Naive thymus-derived CD4-positive, alpha-beta T cell (primary cell): ENCODE data around the gene SLC29A1. TPM values are rescaled to one million over a fixed set of nuclear protein-coding genes. Genes with fewer than 3 reads are reported as not detected.

Source experiments
- ATAC-seq: fragments of 150-1000 bp; cut with Tn5 transposase; 2 replicates; pipeline ENCODE4 v1.10.0; 2021; ENCODE audit warnings: mild to moderate bottlenecking, moderate library complexity
- CTCF ChIA-PET: fragments of 350-600 bp; sonication (Branson Sonifier 250); formaldehyde crosslinking; loops from one replicate; lab custom pipeline; 2021; ENCODE audit warnings: antibody characterized with exemption; lab: Charles Lee
- POLR2A ChIA-PET: fragments of 350-600 bp; sonication (Branson Sonifier 250); formaldehyde crosslinking; loops from one replicate; lab custom pipeline; 2021; ENCODE audit warnings: antibody characterized with exemption, inconsistent platforms; lab: Charles Lee
- DNase-seq, 9 donors: peaks; one replicate each; pipeline versions ENCODE4 v3.0.0 to v3.0.0-alpha.2; 2020 to 2022; ENCODE audit warnings: mixed read lengths in 1 of 9
- H3K27ac ChIP-seq: one replicate; pipeline ENCODE4 v1.7.0; 2013; ENCODE audit warnings: mild to moderate bottlenecking, low read depth, low read length, moderate library complexity
- H3K27me3 ChIP-seq, 2 donors: one replicate each; pipeline ENCODE4 v1.7.0; 2013; ENCODE audit warnings: low read length in 2 of 2, mild to moderate bottlenecking in 2 of 2, moderate library complexity in 2 of 2; ENCODE audit not compliant: control insufficient read depth in 2 of 2, insufficient read depth in 2 of 2
- H3K36me3 ChIP-seq, 3 experiments: 1 replicate in 2 of 3; 2 replicates in 1 of 3; pipeline ENCODE4 v1.7.0; 2013; ENCODE audit warnings: low read length in 3 of 3, mild to moderate bottlenecking in 3 of 3, moderate library complexity in 1 of 3; ENCODE audit not compliant: insufficient read depth in 3 of 3, control insufficient read depth in 2 of 3
- H3K4me1 ChIP-seq, 2 donors: one replicate each; pipeline ENCODE4 v1.7.0; 2013; ENCODE audit warnings: low read length in 2 of 2, mild to moderate bottlenecking in 2 of 2, moderate library complexity in 1 of 2; ENCODE audit not compliant: control insufficient read depth in 2 of 2, insufficient read depth in 2 of 2
- H3K4me3 ChIP-seq: 2 replicates; pipeline ENCODE4 v1.7.0; 2013; ENCODE audit warnings: mild to moderate bottlenecking, low read length
- H3K9me3 ChIP-seq, 3 experiments: 1 replicate in 2 of 3; 2 replicates in 1 of 3; pipeline ENCODE4 v1.7.0; 2013; ENCODE audit warnings: low read length in 3 of 3; ENCODE audit not compliant: control insufficient read depth in 2 of 3
- H3K27ac Mint-ChIP-seq, 9 donors: one replicate each; pipeline ENCODE4 v1.8.0; 2020 to 2022; ENCODE audit warnings: mixed read lengths in 9 of 9, mild to moderate bottlenecking in 8 of 9, moderate library complexity in 5 of 9, inconsistent platforms in 2 of 9
- H3K27me3 Mint-ChIP-seq, 5 donors: one replicate each; pipeline ENCODE4 v1.8.0; 2021 to 2022; ENCODE audit warnings: mixed read lengths in 5 of 5, mild to moderate bottlenecking in 1 of 5
- H3K36me3 Mint-ChIP-seq, 5 donors: one replicate each; pipeline ENCODE4 v1.8.0; 2020 to 2022; ENCODE audit warnings: mixed read lengths in 5 of 5, mild to moderate bottlenecking in 3 of 5, inconsistent platforms in 1 of 5
- H3K4me1 Mint-ChIP-seq, 7 donors: one replicate each; pipeline ENCODE4 v1.8.0; 2020 to 2022; ENCODE audit warnings: mixed read lengths in 7 of 7, mild to moderate bottlenecking in 3 of 7, inconsistent platforms in 1 of 7
- H3K4me3 Mint-ChIP-seq, 10 donors: one replicate each; pipeline ENCODE4 v1.8.0; 2020 to 2022; ENCODE audit warnings: mild to moderate bottlenecking in 10 of 10, mixed read lengths in 10 of 10, moderate library complexity in 6 of 10, inconsistent platforms in 2 of 10
- H3K9me3 Mint-ChIP-seq, 11 donors: one replicate each; pipeline ENCODE4 v1.8.0; 2020 to 2022; ENCODE audit warnings: mixed read lengths in 11 of 11, mild to moderate bottlenecking in 4 of 11, inconsistent platforms in 1 of 11, moderate library complexity in 1 of 11
- intact Hi-C, 2 donors: fragments of 100-400 bp; cut with micrococcal nuclease; formaldehyde crosslinking; loops; one replicate each; pipeline ENCODE4 v1.15.1; 2023
- polyA plus RNA-seq, 2 donors: library from polyadenylated mRNA; unstranded; fragments of 300-500 nt; fragmentation: Illumina TruSeq; gene quantifications; one replicate each; pipeline ENCODE4 v1.2.3, GENCODE V29; 2021
- total RNA-seq, 6 experiments: library from RNA in 5 of 6; stranded (reverse) in 5 of 6; gene quantifications; 1 replicate in 5 of 6; 2 replicates in 1 of 6; pipeline ENCODE4 v1.2.3 and lab custom pipeline; 2021 to 2026

SLC29A1 gene
- total and polyA plus RNA-seq, 7 experiments from 2014 or later: 0.84 to 41.1 (median 1.8) TPM

DNA sequence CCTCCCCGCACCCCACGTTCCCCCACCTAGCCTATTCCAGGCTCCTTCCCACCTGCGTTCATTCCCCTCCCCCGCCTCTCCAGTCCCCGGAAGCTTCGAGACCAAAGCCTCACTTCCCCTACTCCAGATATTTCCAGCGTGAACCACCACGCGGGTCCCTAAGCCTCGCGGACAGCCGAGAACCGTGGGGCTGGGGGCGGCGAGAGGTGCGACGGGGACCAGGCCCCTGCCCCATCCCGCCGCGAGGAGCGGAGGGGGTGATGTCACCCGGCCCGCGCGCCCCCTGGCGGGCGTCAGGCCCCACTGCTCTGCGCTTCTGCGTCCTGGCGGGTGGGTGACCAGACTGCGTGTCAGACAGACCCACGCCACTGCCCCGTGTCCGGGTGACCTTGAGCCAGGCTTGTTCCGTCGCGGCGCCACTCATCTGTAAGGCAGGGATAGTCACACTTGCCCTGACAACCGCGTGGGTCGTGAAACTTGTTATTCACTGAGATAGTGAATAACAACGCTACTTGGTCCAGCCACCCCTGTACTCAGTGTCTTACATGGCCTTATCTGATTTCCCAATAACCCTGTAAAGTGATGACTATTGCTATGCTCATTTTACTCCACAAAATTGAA, 14.5 kb downstream of the SLC29A1 start:
- Mint-ChIP-seq H3K36me3 (no peaks in the 10 kb centered on the region), H3K27ac (peak overlapping the region; percentile 38 to 98 (median 89)), H3K27me3 (no peaks in the 10 kb centered on the region), H3K4me1 (peaks cover 0 to 28% (median 11%) of the 10 kb centered on the region in 7 donors), H3K4me3 (peak overlapping the region; percentile 82 to 92 (median 90)), H3K9me3 (no peaks in the 10 kb centered on the region)
- peak overlapping the region; percentile 93 for H3K4me3 ChIP-seq
- H3K9me3 ChIP-seq: no peaks in the 10 kb centered on the region
- ChIA-PET POLR2A (interaction anchor here (1.1 to 5.4 kb wide), 5 partner anchors 8 to 27 kb away, joined by 4 to 42 read pairs (median 6); partner anchors contain the start of gene HSP90AB1), CTCF (interaction anchor here (0.6 to 2.3 kb wide), 8 partner anchors 9 to 93 kb away, joined by 3 to 15 read pairs (median 4); partner anchors contain the start of genes HSP90AB1 and SLC29A1)
- H3K27ac ChIP-seq: peak overlapping the region; percentile 83
- peaks cover 5 to 7% of the 10 kb centered on the region in 2 donors for H3K4me1 ChIP-seq
- intact Hi-C loops: loop anchor here (1.0 to 2.0 kb wide), 6 partner anchors 8 to 142 kb away; partner anchors contain the start of genes NFKBIE (in 1 of the 2) and SLC35B2 (in 1 of the 2)
- no peaks in the 10 kb centered on the region for H3K27me3 ChIP-seq
- ATAC-seq (peak; percentile 94), DNase-seq (peak; percentile 62 to 87 (median 80))
- no peaks in the 10 kb centered on the region for H3K36me3 ChIP-seq

DNA sequence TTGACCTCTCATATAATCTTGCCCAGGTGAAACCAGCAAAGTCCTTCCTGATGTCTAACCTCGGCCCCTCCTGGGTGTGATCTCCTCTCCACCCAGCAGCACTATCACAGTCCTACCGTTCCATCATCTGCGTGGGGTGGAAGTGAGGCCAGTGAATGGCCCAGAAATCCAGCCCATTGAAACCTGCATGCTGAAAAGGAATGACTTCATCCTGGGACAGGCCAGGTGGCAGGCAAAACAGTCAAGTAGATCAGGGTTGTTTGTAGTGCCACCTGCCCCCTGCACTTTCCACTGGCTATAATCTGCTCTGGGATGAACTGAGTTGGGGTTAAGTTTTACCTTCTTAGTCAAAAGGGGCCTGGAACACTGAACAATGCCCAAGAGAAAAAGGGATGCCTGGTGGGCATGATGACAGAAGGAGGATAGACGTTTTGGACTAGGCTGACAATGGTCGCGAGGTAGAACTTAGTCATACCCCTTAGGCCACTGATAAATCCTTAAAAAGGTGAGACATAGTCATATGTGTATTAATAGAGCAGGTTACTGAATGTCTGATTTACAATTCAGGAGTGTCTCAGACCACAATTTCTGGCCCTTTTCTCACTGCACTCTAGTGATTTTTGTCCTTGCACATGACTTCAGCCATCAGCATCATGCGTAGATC, 15.4 kb downstream of the SLC29A1 start:
- Histone ChIP-seq H3K4me1 (peaks cover 5 to 7% of the 10 kb centered on the region in 2 donors), H3K36me3 (no peaks in the 10 kb centered on the region), H3K4me3 (no peak overlapping the region), H3K27ac (no peak overlapping the region), H3K27me3 (no peaks in the 10 kb centered on the region), H3K9me3 (no peaks in the 10 kb centered on the region)
- Mint-ChIP-seq H3K27me3 (no peaks in the 10 kb centered on the region), H3K36me3 (no peaks in the 10 kb centered on the region), H3K9me3 (no peaks in the 10 kb centered on the region), H3K4me1 (peaks cover 0 to 21% (median 11%) of the 10 kb centered on the region in 7 donors), H3K4me3 (peak overlapping the region; percentile 82 to 92 (median 90)), H3K27ac (peak overlapping the region; percentile 2 to 97 (median 75))
- ATAC-seq: no peak
- intact Hi-C loops: loop anchor here (1.0 to 2.0 kb wide), 6 partner anchors 7 to 143 kb away; partner anchors contain the start of genes NFKBIE (in 1 of the 2) and SLC35B2 (in 1 of the 2)
- DNase-seq: no peak
- CTCF ChIA-PET: interaction anchor here (1.8 to 2.3 kb wide), 3 partner anchors 8 to 66 kb away, joined by 12 to 15 read pairs (median 13); partner anchors contain the start of genes HSP90AB1 and SLC29A1
- POLR2A ChIA-PET: no interaction called here

DNA sequence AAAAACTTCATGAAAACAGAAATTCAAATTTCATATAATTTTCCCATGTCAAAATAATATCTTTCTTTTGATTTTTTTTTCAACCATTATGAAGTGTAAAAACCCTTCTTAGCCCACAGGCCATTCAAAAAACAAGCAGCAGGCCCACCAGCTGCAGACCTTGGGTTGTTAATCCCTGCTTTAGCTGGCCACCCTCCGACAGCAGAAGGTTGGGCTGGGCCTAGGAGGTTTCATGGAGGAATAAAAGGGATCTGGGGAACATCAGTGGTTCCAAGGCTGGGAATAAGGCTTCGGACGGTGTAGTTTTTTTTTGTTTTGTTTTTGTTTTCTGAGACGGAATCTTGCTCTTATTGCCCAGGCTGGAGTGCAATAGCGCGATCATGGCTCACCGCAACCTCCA, 19.9 kb downstream of the SLC29A1 start:
- intact Hi-C loops: no loop called here
- Histone ChIP-seq H3K4me3 (no peak overlapping the region), H3K9me3 (no peaks in the 10 kb centered on the region), H3K4me1 (peaks cover 5 to 12% of the 10 kb centered on the region in 2 donors), H3K27ac (no peak overlapping the region), H3K27me3 (no peaks in the 10 kb centered on the region), H3K36me3 (peaks cover 0 to 10% (median 1%) of the 10 kb centered on the region in 3 experiments)
- H3K27ac Mint-ChIP-seq: peak overlapping the region in 1 of 9 donors; percentile 46
- ChIA-PET POLR2A (interaction anchor here (1.1 to 6.3 kb wide), 3 partner anchors 13 to 20 kb away, joined by 6 to 142 read pairs (median 8); partner anchors contain the start of genes SLC29A1 and SLC35B2), CTCF (interaction anchor here (0.7 to 2.5 kb wide), 2 partner anchors 22 to 50 kb away, joined by 3 to 7 read pairs; no protein-coding TSS in a partner anchor)
- peaks cover 6 to 24% (median 19%) of the 10 kb centered on the region in 7 donors for H3K4me1 Mint-ChIP-seq
- peaks cover 0 to 12% (median 0%) of the 10 kb centered on the region in 5 donors for H3K27me3 Mint-ChIP-seq
- no peak overlapping the region for H3K4me3 Mint-ChIP-seq
- H3K9me3 Mint-ChIP-seq: peaks cover 0 to 9% (median 0%) of the 10 kb centered on the region in 11 donors
- H3K36me3 Mint-ChIP-seq: peaks cover 0 to 13% (median under 1%) of the 10 kb centered on the region in 5 donors
- DNase-seq: no peak
- ATAC-seq: no peak

DNA sequence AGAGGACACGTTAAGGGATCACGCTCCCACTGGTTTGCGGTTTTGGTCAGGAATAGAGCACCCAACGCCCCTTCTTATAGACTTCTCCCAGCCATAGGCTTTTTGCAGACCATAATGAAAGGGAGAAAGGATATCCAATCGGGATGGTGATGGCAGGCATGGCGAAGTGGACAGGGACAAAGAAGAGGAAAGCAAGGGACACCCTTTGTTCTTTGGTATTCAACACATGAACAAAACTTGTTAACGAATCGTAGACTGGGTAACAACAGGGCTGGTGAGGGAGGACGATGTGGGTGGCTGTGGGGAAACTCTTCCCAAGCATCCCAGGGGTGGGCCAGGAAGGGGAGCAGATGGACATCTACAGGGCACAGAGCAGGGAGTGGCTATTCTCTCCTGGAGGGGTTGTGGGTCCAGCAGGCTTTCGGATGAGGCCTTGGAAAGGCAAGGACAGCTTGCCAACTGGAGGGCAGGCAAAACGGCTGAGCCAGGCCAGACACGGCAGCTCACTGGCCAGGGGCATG, 22.1 kb downstream of the SLC29A1 start:
- H3K27me3 Mint-ChIP-seq: peaks cover 0 to 12% (median 0%) of the 10 kb centered on the region in 5 donors

DNA sequence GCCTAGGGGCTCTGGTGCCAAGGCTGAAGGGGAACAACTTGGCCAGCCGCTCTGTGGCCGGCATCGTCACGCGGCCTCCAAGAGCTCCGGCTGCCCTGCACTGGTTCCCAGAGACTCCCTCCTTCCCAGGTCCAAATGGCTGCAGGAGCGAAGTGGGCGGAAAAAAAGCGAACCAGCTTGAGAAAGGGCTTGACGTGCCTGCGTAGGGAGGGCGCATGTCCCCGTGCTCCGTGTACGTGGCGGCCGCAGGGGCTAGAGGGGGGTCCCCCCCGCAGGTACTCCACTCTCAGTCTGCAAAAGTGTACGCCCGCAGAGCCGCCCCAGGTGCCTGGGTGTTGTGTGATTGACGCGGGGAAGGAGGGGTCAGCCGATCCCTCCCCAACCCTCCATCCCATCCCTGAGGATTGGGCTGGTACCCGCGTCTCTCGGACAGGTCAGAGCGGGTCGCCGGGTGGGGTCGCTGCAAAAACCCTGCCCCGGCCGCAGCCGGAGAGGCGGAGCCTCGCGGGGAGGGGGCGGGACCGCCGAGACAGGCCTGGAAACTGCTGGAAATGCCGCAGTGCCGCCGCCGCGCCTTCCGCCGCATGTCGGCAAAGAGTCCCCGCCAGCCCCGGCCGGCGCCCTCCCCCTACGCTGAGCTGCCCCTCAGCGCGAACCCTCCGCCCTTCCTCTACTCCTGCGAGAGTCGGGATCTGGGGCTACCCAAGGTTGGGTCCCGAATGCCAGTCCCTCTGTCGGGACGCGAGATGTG, 22.7 kb downstream of the SLC29A1 start:
- Mint-ChIP-seq H3K27ac (peak overlapping the region; percentile 96 to 100 (median 98)), H3K9me3 (peaks cover 0 to 9% (median 0%) of the 10 kb centered on the region in 11 donors), H3K4me1 (peaks cover 26 to 47% (median 39%) of the 10 kb centered on the region in 7 donors), H3K36me3 (peaks cover 12 to 36% (median 24%) of the 10 kb centered on the region in 5 donors), H3K27me3 (peaks cover 0 to 12% (median 0%) of the 10 kb centered on the region in 5 donors), H3K4me3 (peak overlapping the region; percentile 94 to 99 (median 98))
- H3K4me1 ChIP-seq: peaks cover 15 to 19% of the 10 kb centered on the region in 2 donors
- H3K9me3 ChIP-seq: no peaks in the 10 kb centered on the region
- peak overlapping the region; percentile 93 for H3K27ac ChIP-seq
- intact Hi-C loops: loop anchor here (1.0 to 5.0 kb wide), 9 partner anchors 8 to 1474 kb away; partner anchors contain the start of genes NFKBIE (in 2 of the 2), GTPBP2 (in 1 of the 2), MRPL14 (in 1 of the 2) and SLC29A1 (in 1 of the 2)
- no peaks in the 10 kb centered on the region for H3K27me3 ChIP-seq
- H3K4me3 ChIP-seq: peak overlapping the region; percentile 99
- peak; percentile 72 to 93 (median 84) for DNase-seq
- ChIA-PET CTCF (interaction anchor here (0.6 to 2.8 kb wide), 10 partner anchors 8 to 67 kb away, joined by 3 to 22 read pairs (median 4); partner anchors contain the start of genes AARS2, SLC29A1 and SLC35B2), POLR2A (interaction anchor here (0.5 to 6.3 kb wide), 14 partner anchors 11 to 1317 kb away, joined by 3 to 142 read pairs (median 6); partner anchors contain the start of genes AARS2, CNPY3, NFKBIE and SLC29A1)
- H3K36me3 ChIP-seq: peaks cover 6 to 37% (median 26%) of the 10 kb centered on the region in 3 experiments
- ATAC-seq: peak; percentile 60

More for the DNA sequence above, 22.1 kb downstream of the SLC29A1 start:
- Histone ChIP-seq H3K9me3 (no peaks in the 10 kb centered on the region), H3K27ac (peak overlapping the region; percentile 93), H3K27me3 (no peaks in the 10 kb centered on the region), H3K36me3 (peaks cover 0 to 31% (median 20%) of the 10 kb centered on the region in 3 experiments), H3K4me1 (peaks cover 15 to 19% of the 10 kb centered on the region in 2 donors), H3K4me3 (peak overlapping the region; percentile 99)
- H3K4me1 Mint-ChIP-seq: peaks cover 26 to 41% (median 37%) of the 10 kb centered on the region in 7 donors
- no peak for ATAC-seq
- peaks cover 0 to 9% (median 0%) of the 10 kb centered on the region in 11 donors for H3K9me3 Mint-ChIP-seq
- DNase-seq: no peak
- H3K27ac Mint-ChIP-seq: peak overlapping the region; percentile 72 to 100 (median 98)
- ChIA-PET POLR2A (interaction anchor here (0.6 to 6.3 kb wide), 6 partner anchors 10 to 1316 kb away, joined by 3 to 142 read pairs (median 38); partner anchors contain the start of genes CNPY3, NFKBIE, SLC29A1 and SLC35B2), CTCF (interaction anchor here (0.8 to 2.8 kb wide), 5 partner anchors 8 to 27 kb away, joined by 3 to 12 read pairs (median 4); no protein-coding TSS in a partner anchor)
- intact Hi-C loops: loop anchor here in 1 of 2 donors (5.0 kb wide), 1 partner anchor 1473 kb away; no protein-coding TSS in a partner anchor
- H3K4me3 Mint-ChIP-seq: peak overlapping the region; percentile 94 to 99 (median 98)
- H3K36me3 Mint-ChIP-seq: peaks cover 12 to 33% (median 17%) of the 10 kb centered on the region in 5 donors
